Neuron (in vitro differentiated cells): ENCODE measurements around the gene LMOD1.
"Not testable (repeated sequence)": the region's sequence is repeated elsewhere in the genome, so short reads cannot be mapped to it uniquely, and the experiment has no call there.

ENCODE experiments used
- H2AFZ ChIP-seq: one replicate; pipeline ENCODE4 v1.6.1; 2013; ENCODE audit warnings: low read depth, mild to moderate bottlenecking, inconsistent platforms, low read length, moderate library complexity
- H3K27me3 ChIP-seq: one replicate; pipeline ENCODE4 v1.6.1; 2013; ENCODE audit warnings: low read length; ENCODE audit not compliant: insufficient read depth
- H3K36me3 ChIP-seq: one replicate; pipeline ENCODE4 v1.6.1; 2013; ENCODE audit warnings: low read length; ENCODE audit not compliant: insufficient read depth
- H3K4me1 ChIP-seq: one replicate; pipeline ENCODE4 v1.6.1; 2013; ENCODE audit warnings: low read length; ENCODE audit not compliant: insufficient read depth
- H3K4me3 ChIP-seq: 2 replicates; pipeline ENCODE4 v1.5.1; 2013; ENCODE audit warnings: mild to moderate bottlenecking, low read length, moderate library complexity
- H3K9me3 ChIP-seq: one replicate; pipeline ENCODE4 v1.6.1; 2013; ENCODE audit warnings: low read length

LMOD1 gene

DNA sequence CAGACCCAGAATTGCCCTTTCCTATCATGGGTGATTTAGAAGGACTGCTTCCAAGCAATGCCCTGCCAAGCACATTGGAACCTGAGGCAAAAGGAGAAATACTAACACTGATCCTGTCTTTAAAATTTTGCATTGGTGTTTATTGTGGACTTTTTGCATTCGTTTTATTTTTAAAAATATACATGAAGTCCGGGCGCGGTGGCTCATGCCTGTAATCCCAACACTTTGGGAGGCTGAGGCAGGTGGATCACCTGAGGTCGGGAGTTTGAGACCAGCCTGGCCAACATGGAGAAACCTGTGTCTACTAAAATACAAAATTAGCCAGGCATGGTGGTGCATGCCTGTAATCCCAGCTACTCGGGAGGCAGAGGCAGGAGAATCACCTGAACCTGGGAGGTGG lies 45.3 kb downstream of the LMOD1 start:
- not testable (repeated sequence) for H3K36me3 ChIP-seq, H3K4me1 ChIP-seq, H3K4me3 ChIP-seq, H3K9me3 ChIP-seq, H2AFZ ChIP-seq
- H3K27me3 ChIP-seq: peaks cover 12% of the 10 kb centered on the region

GRCh38 chr1:201900476-201900875 lies 45.9 kb downstream of the LMOD1 start:
- Histone ChIP-seq H2AFZ (no peak overlapping the region), H3K27me3 (peaks cover 7% of the 10 kb centered on the region), H3K36me3 (no peaks in the 10 kb centered on the region), H3K4me3 (no peak overlapping the region), H3K9me3 (no peaks in the 10 kb centered on the region), H3K4me1 (no peaks in the 10 kb centered on the region)

DNA sequence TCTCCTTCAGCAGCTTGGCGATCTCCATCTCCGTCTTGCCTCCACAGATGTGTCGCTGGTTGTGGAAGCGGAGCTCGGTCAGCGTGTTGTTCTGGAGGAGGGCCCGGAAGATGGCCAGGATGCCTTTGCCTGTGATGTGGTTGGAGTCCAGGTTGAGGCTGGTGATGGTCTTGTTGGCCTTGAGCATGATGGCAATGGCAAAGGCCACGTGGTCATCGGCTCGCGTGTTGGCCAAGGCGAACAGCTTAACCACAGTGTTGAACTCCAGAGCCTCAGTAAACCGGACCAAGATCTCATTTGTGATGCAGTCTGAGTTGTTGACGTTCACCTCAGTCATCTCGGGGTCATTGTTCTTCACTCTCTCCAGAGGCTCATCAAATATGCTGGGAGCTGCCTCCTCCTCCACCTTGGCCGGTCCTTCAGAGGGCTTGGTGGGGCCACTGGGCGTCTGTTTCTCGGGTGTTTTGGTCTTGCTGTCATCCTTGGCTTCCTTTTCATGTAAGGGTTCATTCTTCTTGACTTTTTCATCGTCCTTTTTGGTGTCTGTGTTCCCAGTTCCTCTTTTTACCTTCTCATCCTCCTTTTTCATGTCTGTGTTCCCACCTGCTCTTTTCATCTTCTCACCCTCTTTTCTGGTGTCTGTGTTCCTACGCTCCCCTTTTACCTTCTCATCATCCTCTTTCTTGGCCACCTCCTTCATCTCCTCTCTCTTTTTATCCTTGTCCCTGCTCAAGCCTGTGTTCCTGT lies 46.5 kb downstream of the LMOD1 start:
- H3K4me3 ChIP-seq: no peak overlapping the region
- no peaks in the 10 kb centered on the region for H3K36me3 ChIP-seq
- no peaks in the 10 kb centered on the region for H3K9me3 ChIP-seq
- H3K27me3 ChIP-seq: peaks cover under 1% of the 10 kb centered on the region
- H2AFZ ChIP-seq: no peak overlapping the region
- H3K4me1 ChIP-seq: no peaks in the 10 kb centered on the region

- Histone ChIP-seq H3K36me3 (no peaks in the 10 kb centered on the region), H3K9me3 (no peaks in the 10 kb centered on the region), H3K4me3 (no peak overlapping the region), H3K4me1 (no peaks in the 10 kb centered on the region), H2AFZ (no peak overlapping the region), H3K27me3 (peaks cover 3% of the 10 kb centered on the region)
These were observed 47.4 kb downstream of the LMOD1 start for GRCh38 chr1:201898992-201899391.

GRCh38 chr1:201898240-201898894 lies 48.0 kb downstream of the LMOD1 start:
- no peak overlapping the region for H3K4me3 ChIP-seq
- H3K9me3 ChIP-seq: no peaks in the 10 kb centered on the region
- no peaks in the 10 kb centered on the region for H3K36me3 ChIP-seq
- H3K4me1 ChIP-seq: no peaks in the 10 kb centered on the region
- no peak overlapping the region for H2AFZ ChIP-seq
- H3K27me3 ChIP-seq: peaks cover 3% of the 10 kb centered on the region

GRCh38 chr1:201896951-201897391 lies 49.4 kb downstream of the LMOD1 start:
- no peak overlapping the region for H2AFZ ChIP-seq
- no peak overlapping the region for H3K4me3 ChIP-seq
- H3K4me1 ChIP-seq: no peaks in the 10 kb centered on the region

GRCh38 chr1:201895913-201896807 lies 50.2 kb downstream of the LMOD1 start:
- no peak overlapping the region for H2AFZ ChIP-seq
- no peak overlapping the region for H3K4me3 ChIP-seq

More at GRCh38 chr1:201896951-201897391, 49.4 kb downstream of the LMOD1 start:
- no peaks in the 10 kb centered on the region for H3K9me3 ChIP-seq
- peaks cover 3% of the 10 kb centered on the region for H3K27me3 ChIP-seq
- H3K36me3 ChIP-seq: no peaks in the 10 kb centered on the region

DNA sequence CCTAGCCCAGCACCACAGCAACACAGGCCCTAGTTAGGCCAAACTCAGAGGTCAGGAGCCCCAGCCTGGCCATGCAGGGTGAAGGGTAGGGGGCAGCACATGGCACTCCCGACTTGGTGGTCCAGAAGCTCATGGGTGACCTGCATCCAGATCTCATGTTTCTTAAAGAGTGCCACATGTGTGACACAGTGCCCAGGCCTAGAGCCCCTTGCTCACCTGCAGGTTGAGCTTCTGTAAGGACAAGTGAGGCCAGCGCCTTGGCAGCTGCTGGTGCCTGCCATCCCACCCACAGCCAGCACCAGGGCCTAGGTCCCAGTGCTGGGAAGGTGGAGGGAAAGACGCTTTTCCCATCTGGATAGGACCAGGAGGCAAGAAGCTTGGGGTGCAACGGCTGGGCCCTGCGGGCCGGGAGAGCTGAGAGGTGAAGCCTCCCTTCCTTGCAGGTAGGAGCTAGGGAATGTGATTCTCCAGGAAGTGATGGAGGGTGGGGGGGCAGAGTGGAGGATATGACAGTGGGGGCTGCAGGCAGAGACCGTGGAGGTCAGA lies 51.2 kb downstream of the LMOD1 start:
- Histone ChIP-seq H3K27me3 (peaks cover 11% of the 10 kb centered on the region), H2AFZ (no peak overlapping the region), H3K4me1 (no peaks in the 10 kb centered on the region)

More at GRCh38 chr1:201895913-201896807, 50.2 kb downstream of the LMOD1 start:
- Histone ChIP-seq H3K27me3 (peaks cover 5% of the 10 kb centered on the region), H3K36me3 (no peaks in the 10 kb centered on the region), H3K9me3 (no peaks in the 10 kb centered on the region), H3K4me1 (no peaks in the 10 kb centered on the region)

GRCh38 chr1:201894343-201895119 lies 51.8 kb downstream of the LMOD1 start:
- H2AFZ ChIP-seq: no peak overlapping the region
- H3K36me3 ChIP-seq: no peaks in the 10 kb centered on the region
- H3K27me3 ChIP-seq: peaks cover 16% of the 10 kb centered on the region
- H3K9me3 ChIP-seq: no peaks in the 10 kb centered on the region
- peaks cover under 1% of the 10 kb centered on the region for H3K4me1 ChIP-seq
- no peak overlapping the region for H3K4me3 ChIP-seq

More for the DNA sequence above, 51.2 kb downstream of the LMOD1 start:
- no peak overlapping the region for H3K4me3 ChIP-seq
- no peaks in the 10 kb centered on the region for H3K36me3 ChIP-seq
- H3K9me3 ChIP-seq: no peaks in the 10 kb centered on the region

DNA sequence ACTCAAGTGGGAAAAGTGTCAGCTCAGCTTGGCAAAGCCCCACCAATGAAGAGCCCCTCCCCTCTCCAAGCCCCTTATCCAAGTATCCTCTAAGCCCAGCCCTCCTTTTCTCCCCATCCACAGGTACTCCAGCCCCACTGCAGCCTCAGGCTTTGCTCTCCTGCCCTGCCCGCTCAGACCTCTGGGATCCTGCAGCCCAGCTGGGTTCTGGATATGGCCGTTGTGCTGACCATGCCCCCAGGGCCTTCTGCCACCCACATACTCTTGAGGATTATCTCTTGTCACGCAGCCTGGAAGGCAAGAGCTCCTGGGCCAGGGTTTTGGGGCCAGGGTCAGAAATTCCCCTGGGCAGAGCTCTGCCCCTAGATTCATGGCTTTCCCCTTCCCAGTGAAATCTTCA lies 52.9 kb downstream of the LMOD1 start:
- H3K4me1 ChIP-seq: peaks cover 9% of the 10 kb centered on the region
- H3K4me3 ChIP-seq: no peak overlapping the region
- H3K27me3 ChIP-seq: peaks cover 26% of the 10 kb centered on the region
- no peaks in the 10 kb centered on the region for H3K9me3 ChIP-seq
- no peaks in the 10 kb centered on the region for H3K36me3 ChIP-seq
- no peak overlapping the region for H2AFZ ChIP-seq

DNA sequence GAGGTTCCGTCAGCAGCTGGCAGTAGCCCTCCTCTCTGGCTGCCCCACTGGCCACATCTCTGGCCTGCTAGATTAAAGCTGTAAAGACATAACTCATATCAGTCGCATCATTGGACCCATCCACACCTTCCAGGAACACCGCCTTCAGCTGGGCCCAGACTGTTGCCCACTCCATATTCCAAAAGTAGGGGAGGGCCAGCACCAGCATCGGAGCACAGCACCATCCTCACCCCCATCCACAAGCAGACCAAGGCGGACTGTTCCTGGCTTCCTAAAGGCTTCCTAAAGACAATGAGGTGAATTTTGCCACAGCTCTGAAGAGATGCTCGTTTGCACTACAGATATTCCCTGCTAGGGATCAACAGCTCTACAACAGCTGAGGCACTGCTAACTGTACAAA lies 54.1 kb downstream of the LMOD1 start:
- Histone ChIP-seq H3K36me3 (no peaks in the 10 kb centered on the region), H3K27me3 (peaks cover 36% of the 10 kb centered on the region), H3K4me3 (no peak overlapping the region), H3K9me3 (no peaks in the 10 kb centered on the region), H2AFZ (no peak overlapping the region), H3K4me1 (peaks cover 12% of the 10 kb centered on the region)

DNA sequence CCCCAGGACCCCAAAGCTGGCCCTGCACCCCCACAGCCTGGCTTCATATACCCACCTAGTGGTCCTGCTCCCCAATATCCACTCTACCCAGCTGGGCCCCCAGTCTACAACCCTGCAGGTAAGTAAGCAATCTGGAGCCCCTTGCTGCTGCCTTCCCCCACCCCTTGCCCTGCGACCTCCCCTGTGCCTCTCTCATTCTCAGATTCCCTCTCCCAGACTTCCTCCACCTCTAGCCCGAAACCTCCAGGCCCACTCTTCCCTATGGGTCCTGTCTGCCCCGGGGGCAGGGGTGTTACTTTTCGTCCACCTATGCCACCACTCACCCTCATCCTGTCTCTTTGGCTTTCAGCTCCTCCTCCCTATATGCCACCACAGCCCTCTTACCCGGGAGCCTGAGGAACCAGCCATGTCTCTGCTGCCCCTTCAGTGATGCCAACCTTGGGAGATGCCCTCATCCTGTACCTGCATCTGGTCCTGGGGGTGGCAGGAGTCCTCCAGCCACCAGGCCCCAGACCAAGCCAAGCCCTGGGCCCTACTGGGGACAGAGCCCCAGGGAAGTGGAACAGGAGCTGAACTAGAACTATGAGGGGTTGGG lies 54.8 kb downstream of the LMOD1 start:
- no peaks in the 10 kb centered on the region for H3K9me3 ChIP-seq
- H3K27me3 ChIP-seq: peaks cover 36% of the 10 kb centered on the region
- H3K4me1 ChIP-seq: peaks cover 12% of the 10 kb centered on the region
- no peak overlapping the region for H2AFZ ChIP-seq
- H3K36me3 ChIP-seq: no peaks in the 10 kb centered on the region
- H3K4me3 ChIP-seq: no peak overlapping the region
